Heart left ventricle (tissue), 16 donors: Measurements from ENCODE around the gene JPH3. TPM values are rescaled to one million over a fixed set of nuclear protein-coding genes. Genes with fewer than 3 reads are reported as not detected.

Experiments used
- ATAC-seq, 4 donors: fragments of 200-7000 bp; cut with Tn5 transposase; one replicate each; pipeline ENCODE4 v1.9.1; 2020 to 2022; ENCODE audit warnings: moderate library complexity in 4 of 4, mild to moderate bottlenecking in 3 of 4, moderate number of reproducible peaks in 1 of 4
- DNase-seq, 5 donors: peaks; one replicate each; pipeline ENCODE4 v3.0.0-alpha.2; 2020
- H3K27ac ChIP-seq, 12 donors: fragments of 200-600 bp; sonication (generic) in 4 of 12; one replicate each; pipeline versions ENCODE4 v1.5.0 to v1.8.0; 2016 to 2022; ENCODE audit warnings: mild to moderate bottlenecking in 2 of 12
- H3K27me3 ChIP-seq, 9 donors: fragments of 200-600 bp; sonication (generic) in 2 of 9; one replicate each; pipeline versions ENCODE4 v1.5.1 to v1.8.0; 2016 to 2022; ENCODE audit warnings: mild to moderate bottlenecking in 3 of 9
- H3K36me3 ChIP-seq, 9 donors: fragments of 200-600 bp; sonication (generic) in 2 of 9; one replicate each; pipeline versions ENCODE4 v1.5.0 to v1.8.0; 2018 to 2022; ENCODE audit warnings: mild to moderate bottlenecking in 2 of 9
- H3K4me1 ChIP-seq, 12 donors: fragments of 200-600 bp; sonication (generic) in 4 of 12; one replicate each; pipeline versions ENCODE4 v1.5.0 to v1.8.0; 2016 to 2022; ENCODE audit warnings: mild to moderate bottlenecking in 3 of 12
- H3K4me3 ChIP-seq, 12 donors: fragments of 200-600 bp; sonication (generic) in 4 of 12; one replicate each; pipeline versions ENCODE4 v1.5.0 to v1.8.0; 2017 to 2022; ENCODE audit warnings: mild to moderate bottlenecking in 9 of 12, moderate library complexity in 4 of 12
- H3K9me3 ChIP-seq, 12 donors: fragments of 200-600 bp; sonication (generic) in 4 of 12; one replicate each; pipeline versions ENCODE4 v1.5.0 to v1.8.0; 2016 to 2022; ENCODE audit warnings: mild to moderate bottlenecking in 1 of 12
- POLR2A ChIP-seq, 2 donors: fragments of 450-650 bp; IDR thresholded peaks; one replicate each; pipeline ENCODE4 v1.6.1; 2017; ENCODE audit warnings: antibody characterized with exemption in 2 of 2, mild to moderate bottlenecking in 2 of 2, moderate library complexity in 2 of 2
- WGBS, 4 donors: extraction: QIAGEN DNeasy Blood & Tissue Kit in 2 of 4; methylation state at CpG; one replicate each; pipeline versions ENCODE4 v1.1.5 to v1.1.7; 2013 to 2018; 5-methylcytosine and 5-hydroxymethylcytosine counted together
- intact Hi-C, 10 donors: fragments of 100-400 bp; cut with DNase I; formaldehyde crosslinking; loops; one replicate each; pipeline versions ENCODE4 v1.11.1 to v1.14.2; 2022
- polyA plus RNA-seq, 2 donors: library from polyadenylated mRNA; stranded (reverse); fragments of 200-250 nt; gene quantifications; one replicate each; pipeline ENCODE4 v1.2.3, GENCODE V29; 2013
- total RNA-seq, 9 donors: library from RNA; depleted of rRNA in 2 of 9; stranded (reverse); fragments of >200 nt in 2 of 9; fragmentation: NEBNext Ultra II Directional in 3 of 9; extraction: Animal tissue kit (Norgen Biotek cat#: 25700) in 3 of 9; gene quantifications; one replicate each; pipeline versions ENCODE4 v1.1.0 to v1.2.4, GENCODE V29; 2016 to 2023
- TF ChIP-seq, protein P1 (sequence below), 12 donors: fragments of 200-600 bp; sonication (generic) in 4 of 12; IDR thresholded peaks; one replicate each; pipeline versions ENCODE4 v1.5.0 to v1.8.0; 2018 to 2022; ENCODE audit warnings: antibody characterized with exemption in 12 of 12, mild to moderate bottlenecking in 5 of 12
- donor health status: ischemic (EF 13 %, LVEDD 7.1; RV severe dilation, severe dysfunction).
- donor health status: healthy with polysubstance abuse.
- donor health status: DM: no; HTN: yes; CAD: no.
- donor health status: DM: no; HTN: no; CAD: no.
- donor health status: ischemic (EF 25% LVEDD 6.9; RV normal size, moderate dysfunction).
- donor health status: ischemic (EF 25% LVEDD 5.7; RV mildly dilated, moderate dysfunction).
- donor health status: healthy.
- donor health status: DM: yes; HTN: yes; CAD: no.
- donor health status: ischemic (EF 35%, LVEDD 5.7; RV mildly dilated, moderate dysfunction).
- donor health status: nonischemic (EF 11% LVEDD 7.7; RV severe dilation, severe dysfunction).
- donor health status: DM: yes; HTN: yes; CAD: no.
- donor health status: PGD.
- donor health status: ischemic (EF 29% LVEDD 5.4; RV normal size, mild dysfunction).
- donor health status: nonischemic (EF 23%, LVEDD 6.1; RV moderate dilation, normal function).

Gene JPH3
- total and polyA plus RNA-seq, 11 donors, result 0.03 to 0.58 (median 0.21) TPM; not detected in 7

DNA sequence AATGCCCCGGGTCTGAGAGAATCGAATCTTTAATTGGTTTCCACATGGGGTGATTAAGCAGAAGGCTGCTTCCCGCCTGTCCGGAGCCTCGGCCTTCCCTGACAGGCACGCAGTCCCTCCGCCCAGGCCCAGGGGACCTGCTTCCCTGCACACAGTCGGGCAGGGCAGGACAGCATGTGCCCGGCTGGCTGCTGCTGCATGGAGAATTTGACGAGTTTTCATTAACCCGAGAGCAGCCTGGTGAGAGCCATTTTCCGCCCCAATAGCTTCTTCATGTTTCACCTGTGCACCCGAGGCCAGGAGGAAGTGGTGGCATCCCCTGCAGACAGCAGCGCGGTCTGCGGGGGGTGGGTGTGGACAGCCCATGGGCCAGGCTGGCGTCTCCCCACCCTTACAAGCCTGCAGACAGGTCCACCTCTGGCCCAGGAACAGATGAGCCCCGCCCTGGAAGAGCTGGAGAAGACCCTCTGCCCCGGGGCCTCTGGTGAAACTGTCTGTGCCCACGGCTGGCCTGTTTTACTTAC lies 96.4 kb downstream of the JPH3 start:
- Histone ChIP-seq H3K36me3 (peaks cover 0 to 31% (median 4%) of the 10 kb centered on the region in 9 donors), H3K9me3 (no peaks in the 10 kb centered on the region), H3K4me3 (no peak overlapping the region), H3K27ac (peak overlapping the region in 1 of 12 donors; percentile 32), H3K27me3 (no peaks in the 10 kb centered on the region), H3K4me1 (peaks cover 0 to 15% (median 0%) of the 10 kb centered on the region in 12 donors)
- no peak for DNase-seq
- no peak for TF ChIP-seq POLR2A (IDR thresholded peaks at IDR 0.05)
- TF ChIP-seq, protein P1, sequence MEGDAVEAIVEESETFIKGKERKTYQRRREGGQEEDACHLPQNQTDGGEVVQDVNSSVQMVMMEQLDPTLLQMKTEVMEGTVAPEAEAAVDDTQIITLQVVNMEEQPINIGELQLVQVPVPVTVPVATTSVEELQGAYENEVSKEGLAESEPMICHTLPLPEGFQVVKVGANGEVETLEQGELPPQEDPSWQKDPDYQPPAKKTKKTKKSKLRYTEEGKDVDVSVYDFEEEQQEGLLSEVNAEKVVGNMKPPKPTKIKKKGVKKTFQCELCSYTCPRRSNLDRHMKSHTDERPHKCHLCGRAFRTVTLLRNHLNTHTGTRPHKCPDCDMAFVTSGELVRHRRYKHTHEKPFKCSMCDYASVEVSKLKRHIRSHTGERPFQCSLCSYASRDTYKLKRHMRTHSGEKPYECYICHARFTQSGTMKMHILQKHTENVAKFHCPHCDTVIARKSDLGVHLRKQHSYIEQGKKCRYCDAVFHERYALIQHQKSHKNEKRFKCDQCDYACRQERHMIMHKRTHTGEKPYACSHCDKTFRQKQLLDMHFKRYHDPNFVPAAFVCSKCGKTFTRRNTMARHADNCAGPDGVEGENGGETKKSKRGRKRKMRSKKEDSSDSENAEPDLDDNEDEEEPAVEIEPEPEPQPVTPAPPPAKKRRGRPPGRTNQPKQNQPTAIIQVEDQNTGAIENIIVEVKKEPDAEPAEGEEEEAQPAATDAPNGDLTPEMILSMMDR (IDR thresholded peaks at IDR 0.05), result no peak
- 86 to 90% (median 87%) methylated on average over 17 to 20 of the region's 20 CpGs for WGBS, 4 donors
- intact Hi-C loops, result no loop called here
- no peak for ATAC-seq

DNA sequence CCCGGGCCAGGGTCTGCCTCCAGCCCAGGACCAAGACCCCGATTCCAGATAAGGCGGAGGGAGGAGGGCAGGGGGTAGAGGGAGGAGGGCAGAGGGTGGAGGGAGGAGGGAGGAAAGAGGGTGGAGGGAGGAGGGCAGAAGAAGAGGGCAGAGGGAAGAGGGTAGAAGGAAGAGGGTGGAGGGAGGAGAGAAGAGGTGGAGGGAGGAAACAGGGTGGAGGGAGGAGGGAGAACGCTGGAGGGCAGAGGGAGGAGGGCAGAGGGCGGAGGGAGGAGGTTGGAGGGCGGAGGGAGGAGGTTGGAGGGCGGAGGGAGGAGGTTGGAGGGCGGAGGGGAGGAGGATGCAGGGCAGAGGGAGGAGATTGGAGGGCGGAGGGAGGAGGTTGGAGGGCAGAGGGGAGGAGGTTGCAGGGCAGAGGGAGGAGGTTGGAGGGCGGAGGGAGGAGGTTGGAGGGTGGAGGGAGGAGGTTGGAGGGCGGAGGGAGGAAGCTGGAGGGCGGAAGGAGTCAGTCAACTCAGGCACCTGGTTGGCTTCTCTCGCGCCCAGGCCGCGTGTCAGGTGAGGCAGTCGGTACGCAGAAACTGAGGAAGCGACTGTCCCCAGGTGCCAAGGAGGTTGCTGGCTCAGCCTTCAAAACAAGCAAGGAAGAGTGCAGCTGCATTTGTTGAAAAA lies 98.2 kb downstream of the JPH3 start:
- Histone ChIP-seq H3K9me3 (no peaks in the 10 kb centered on the region), H3K27me3 (no peaks in the 10 kb centered on the region), H3K4me1 (peaks cover 0 to 15% (median 0%) of the 10 kb centered on the region in 12 donors), H3K36me3 (peaks cover 0 to 34% (median 4%) of the 10 kb centered on the region in 9 donors), H3K4me3 (no peak overlapping the region), H3K27ac (no peak overlapping the region)
- intact Hi-C loops, result loop anchor here in 1 of 10 donors (5.0 kb wide), 1 partner anchor 113 kb away; no protein-coding TSS in a partner anchor
- 84 to 94% (median 88%) methylated on average over 19 of the region's 19 CpGs for WGBS, 4 donors
- ATAC-seq (no peak), DNase-seq (no peak)
- TF ChIP-seq, protein P1 (IDR thresholded peaks at IDR 0.05), result no peak
- no peak for TF ChIP-seq POLR2A (IDR thresholded peaks at IDR 0.05)

DNA sequence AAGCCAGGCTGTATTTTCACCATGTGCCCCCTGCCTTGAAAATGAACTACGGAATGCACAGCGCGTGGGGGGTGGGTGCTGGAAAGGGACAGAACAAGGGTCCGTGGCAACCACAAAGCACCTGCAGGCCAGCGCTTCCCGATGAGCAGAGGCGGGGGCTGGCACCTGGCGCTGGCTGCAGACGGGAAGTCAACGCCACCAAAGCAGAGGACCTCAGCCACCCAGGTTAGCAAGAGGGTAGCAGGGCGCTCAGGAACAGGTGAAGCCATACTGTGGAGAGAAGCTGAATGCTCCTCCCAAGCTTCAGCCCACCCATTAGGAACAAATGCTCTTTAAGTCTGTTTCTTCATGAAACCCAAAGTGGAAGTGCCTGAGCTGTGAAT lies 98.8 kb downstream of the JPH3 start:
- Histone ChIP-seq H3K9me3 (no peaks in the 10 kb centered on the region), H3K27ac (no peak overlapping the region), H3K36me3 (peaks cover 0 to 34% (median 4%) of the 10 kb centered on the region in 9 donors), H3K4me3 (no peak overlapping the region), H3K27me3 (no peaks in the 10 kb centered on the region), H3K4me1 (peaks cover 0 to 15% (median 0%) of the 10 kb centered on the region in 12 donors)
- TF ChIP-seq POLR2A (IDR thresholded peaks at IDR 0.05), result no peak
- TF ChIP-seq, protein P1 (IDR thresholded peaks at IDR 0.05), result no peak
- no peak for DNase-seq
- ATAC-seq, result no peak
- 83 to 99% (median 94%) methylated on average over 10 to 11 of the region's 11 CpGs for WGBS, 4 donors
- intact Hi-C loops, result loop anchor here in 1 of 10 donors (5.0 kb wide), 1 partner anchor 114 kb away; no protein-coding TSS in a partner anchor

DNA sequence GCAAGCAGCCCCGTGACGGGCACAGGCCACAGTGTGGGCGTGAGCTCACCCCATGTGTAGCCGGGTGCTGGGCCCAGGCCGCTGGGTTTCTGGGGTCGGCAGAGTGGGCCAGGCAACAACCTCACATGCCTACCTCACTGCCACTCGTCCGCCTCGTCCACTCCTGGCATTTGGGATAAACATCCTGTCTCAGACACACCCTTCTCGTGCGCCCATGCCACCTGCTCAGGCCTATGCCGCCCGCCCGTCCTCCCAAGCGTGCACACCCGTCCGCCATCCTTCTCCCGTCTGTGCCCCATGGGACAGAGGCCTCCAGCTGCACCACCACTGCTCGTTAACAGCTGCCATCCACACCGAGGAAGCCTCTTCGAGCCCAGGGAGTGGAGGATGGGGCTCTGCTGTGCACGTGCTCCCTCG lies 99.2 kb downstream of the JPH3 start:
- no peak overlapping the region for H3K4me3 ChIP-seq
- DNase-seq, result no peak
- no peak overlapping the region for H3K27ac ChIP-seq
- TF ChIP-seq, protein P1 (IDR thresholded peaks at IDR 0.05), result no peak
- no peak for TF ChIP-seq POLR2A (IDR thresholded peaks at IDR 0.05)
- H3K27me3 ChIP-seq, result no peaks in the 10 kb centered on the region
- intact Hi-C loops, result loop anchor here in 1 of 10 donors (5.0 kb wide), 1 partner anchor 114 kb away; no protein-coding TSS in a partner anchor
- H3K4me1 ChIP-seq, result peaks cover 0 to 15% (median 0%) of the 10 kb centered on the region in 12 donors
- WGBS, 4 donors, result 87 to 95% (median 91%) methylated on average over 19 to 23 of the region's 23 CpGs
- no peaks in the 10 kb centered on the region for H3K9me3 ChIP-seq
- ATAC-seq, result no peak
- peaks cover 0 to 31% (median 4%) of the 10 kb centered on the region in 9 donors for H3K36me3 ChIP-seq
